Stimulated activated CD8-positive, alpha-beta memory T cell treated with anti-CD3 and anti-CD28 coated beads, Interleukin-15, amount 100 ng/mL, for 1 hour (primary cell): ENCODE data around the gene ZNF438.
A peak's percentile ranks its signal among the peaks of the same experiment; 100 is the strongest.
"Not testable (repeated sequence)": the region's sequence is repeated elsewhere in the genome, so short reads cannot be mapped to it uniquely, and the experiment has no call there.

Experiments
- DNase-seq: peaks from one replicate; pipeline ENCODE4 v3.0.0-alpha.2; 2020; ENCODE audit warnings: low read depth

Gene ZNF438, protein sequence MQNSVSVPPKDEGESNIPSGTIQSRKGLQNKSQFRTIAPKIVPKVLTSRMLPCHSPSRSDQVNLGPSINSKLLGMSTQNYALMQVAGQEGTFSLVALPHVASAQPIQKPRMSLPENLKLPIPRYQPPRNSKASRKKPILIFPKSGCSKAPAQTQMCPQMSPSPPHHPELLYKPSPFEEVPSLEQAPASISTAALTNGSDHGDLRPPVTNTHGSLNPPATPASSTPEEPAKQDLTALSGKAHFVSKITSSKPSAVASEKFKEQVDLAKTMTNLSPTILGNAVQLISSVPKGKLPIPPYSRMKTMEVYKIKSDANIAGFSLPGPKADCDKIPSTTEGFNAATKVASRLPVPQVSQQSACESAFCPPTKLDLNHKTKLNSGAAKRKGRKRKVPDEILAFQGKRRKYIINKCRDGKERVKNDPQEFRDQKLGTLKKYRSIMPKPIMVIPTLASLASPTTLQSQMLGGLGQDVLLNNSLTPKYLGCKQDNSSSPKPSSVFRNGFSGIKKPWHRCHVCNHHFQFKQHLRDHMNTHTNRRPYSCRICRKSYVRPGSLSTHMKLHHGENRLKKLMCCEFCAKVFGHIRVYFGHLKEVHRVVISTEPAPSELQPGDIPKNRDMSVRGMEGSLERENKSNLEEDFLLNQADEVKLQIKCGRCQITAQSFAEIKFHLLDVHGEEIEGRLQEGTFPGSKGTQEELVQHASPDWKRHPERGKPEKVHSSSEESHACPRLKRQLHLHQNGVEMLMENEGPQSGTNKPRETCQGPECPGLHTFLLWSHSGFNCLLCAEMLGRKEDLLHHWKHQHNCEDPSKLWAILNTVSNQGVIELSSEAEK

GRCh38 chr10:31031558-31032257, at the start of gene ZNF438:
Gene ZNF438 (minus strand): TSS chr10:31031865. CDS start chr10:30877034, 154,831 bp downstream.
- DNase-seq = peak; percentile 83

GRCh38 chr10:31076610-31076988, 44.9 kb upstream of the ZNF438 start:
- no peak for DNase-seq

DNA sequence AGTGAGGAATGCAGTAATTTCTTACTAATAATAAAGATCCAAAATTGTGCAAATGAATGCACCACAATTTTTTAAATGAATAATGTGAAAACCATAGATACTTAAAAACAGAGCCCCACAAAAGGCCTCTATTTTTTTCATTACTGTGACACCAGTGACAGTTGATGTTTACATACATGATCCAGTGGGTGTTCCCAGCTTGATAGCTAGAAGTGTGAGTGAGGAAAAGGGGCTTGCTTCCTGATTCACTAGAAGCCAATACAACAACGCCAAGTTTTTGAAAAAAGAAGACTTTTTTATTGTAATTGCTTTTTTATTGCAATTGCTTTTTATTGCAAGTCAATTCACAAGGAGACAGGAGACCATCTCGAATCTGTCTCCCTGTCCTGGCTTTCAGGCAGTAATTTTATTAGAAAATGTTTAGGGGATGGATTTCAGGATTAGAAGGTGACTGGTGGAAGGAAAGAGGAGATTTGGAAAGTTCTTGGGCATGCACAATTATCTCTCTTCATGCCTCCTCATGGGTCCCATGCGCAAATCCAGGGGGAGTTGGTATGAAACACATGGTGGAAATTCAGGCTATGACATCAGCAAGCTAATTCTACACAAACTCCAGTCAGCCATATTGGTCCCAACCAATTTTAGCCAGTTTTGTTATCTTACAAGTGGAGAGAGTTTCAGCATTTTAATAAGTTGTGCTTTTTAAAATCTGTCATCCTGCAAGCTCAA, 44.4 kb upstream of the ZNF438 start:
- no peak for DNase-seq

DNA sequence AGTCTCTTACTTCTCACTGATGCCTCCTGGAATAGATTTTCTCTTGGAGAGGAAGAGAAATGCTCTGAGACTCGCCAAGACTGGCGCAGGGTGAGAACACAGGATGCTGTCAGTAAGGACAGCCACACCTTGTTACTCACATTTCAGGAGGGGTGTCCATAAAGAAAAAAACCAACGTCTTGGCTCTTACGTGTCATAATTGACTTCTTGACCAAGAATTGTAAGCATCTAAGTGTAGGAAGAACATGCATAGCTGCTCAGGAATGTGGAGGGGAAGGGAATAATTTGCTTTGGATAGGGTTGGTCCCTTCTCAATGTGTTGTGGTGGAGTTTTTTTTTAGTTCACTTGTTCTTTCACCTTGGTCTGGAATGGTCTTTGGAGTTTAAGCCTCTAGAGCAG, 43.8 kb upstream of the ZNF438 start:
- no peak for DNase-seq

DNA sequence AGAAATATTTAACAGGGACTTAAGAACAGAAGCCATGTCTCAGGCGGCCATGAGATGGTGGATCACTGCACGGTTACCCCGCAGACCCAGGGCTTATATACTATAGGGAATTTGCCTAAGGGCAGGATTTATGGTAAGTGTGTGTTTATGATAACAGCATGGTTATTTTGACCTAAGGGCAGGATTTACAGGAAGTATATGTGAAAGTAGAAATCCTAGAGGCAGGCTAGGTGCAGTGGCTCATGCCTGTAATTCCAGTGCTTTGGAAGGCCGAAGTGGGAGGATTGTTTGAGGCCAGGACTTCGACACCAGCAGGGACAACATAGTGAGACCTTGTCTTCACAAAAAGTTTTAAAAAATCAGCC, 43.0 kb upstream of the ZNF438 start:
- no peak for DNase-seq

DNA sequence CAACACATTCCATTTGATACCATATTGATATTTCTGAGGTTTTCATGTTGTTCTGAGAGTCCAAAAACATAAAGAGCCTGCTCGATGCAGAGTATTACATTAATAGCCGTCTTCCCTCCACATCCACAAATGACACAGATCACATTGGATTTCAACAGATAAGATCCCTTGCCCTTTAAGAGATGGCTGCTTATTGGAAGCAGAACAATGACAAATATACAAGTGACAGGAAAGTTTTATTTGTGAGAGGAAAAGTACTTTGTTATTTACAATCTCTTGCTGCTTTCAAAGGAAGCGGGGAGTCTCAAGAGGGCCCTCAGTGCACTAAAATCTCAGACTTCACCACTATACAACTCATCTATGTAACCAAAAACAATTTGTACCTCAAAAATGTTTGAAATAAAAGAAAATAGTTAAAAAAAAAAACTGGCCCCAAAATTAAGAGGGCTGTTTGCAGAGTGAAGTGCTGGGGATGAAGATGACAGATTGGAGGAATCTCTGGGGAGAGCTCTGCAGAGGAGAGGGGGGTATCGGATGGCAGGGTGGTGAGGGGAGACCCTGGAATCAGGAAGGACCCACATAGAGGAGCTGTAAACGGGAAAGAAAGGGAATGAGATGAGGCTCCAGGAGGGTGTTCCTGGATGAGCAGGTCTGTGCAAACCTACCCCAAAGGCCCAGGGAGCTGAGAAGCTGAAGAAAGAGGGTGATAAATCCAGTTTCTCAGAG, 42.5 kb upstream of the ZNF438 start:
- DNase-seq = no peak

DNA sequence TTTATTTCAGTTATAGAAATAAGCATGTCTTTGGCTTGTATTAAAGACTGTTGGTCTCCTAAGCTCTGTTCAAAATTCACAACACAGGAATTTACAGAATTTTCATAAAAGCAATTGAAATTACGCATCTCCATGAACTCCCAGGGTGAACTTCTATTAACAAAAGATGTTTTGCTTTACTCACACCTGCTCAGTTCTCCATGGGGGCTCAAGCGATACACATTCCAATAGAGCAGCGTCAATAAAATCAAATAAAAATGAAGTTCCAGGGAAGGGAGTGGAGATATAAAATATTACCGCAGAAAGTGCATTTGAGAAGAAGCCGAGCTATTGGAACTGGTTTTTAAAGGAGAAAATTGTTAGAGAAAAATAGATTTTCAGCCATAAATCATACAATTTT, 41.5 kb upstream of the ZNF438 start:
- no peak for DNase-seq

DNA sequence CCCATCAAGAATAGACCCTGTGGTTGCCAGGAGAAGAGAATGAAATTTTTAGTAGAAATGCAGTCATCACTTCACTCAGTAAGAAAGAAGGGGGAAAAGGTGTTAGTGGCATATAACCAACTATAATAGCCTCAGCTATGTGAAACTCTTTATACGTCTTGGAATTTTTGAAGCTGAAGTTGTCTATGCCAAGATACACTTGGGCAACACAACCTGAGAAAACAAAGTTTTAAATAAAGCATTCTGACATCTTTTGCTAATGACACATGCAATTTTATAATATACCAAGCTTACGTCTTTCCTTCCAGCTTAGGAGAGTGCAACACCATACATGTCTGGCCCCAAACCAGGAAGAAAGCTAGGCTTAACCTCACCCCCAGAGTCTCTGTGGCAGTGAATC, 40.8 kb upstream of the ZNF438 start:
- no peak for DNase-seq

- no peak for DNase-seq
Observed at GRCh38 chr10:31071232-31072005, 39.8 kb upstream of the ZNF438 start.

DNA sequence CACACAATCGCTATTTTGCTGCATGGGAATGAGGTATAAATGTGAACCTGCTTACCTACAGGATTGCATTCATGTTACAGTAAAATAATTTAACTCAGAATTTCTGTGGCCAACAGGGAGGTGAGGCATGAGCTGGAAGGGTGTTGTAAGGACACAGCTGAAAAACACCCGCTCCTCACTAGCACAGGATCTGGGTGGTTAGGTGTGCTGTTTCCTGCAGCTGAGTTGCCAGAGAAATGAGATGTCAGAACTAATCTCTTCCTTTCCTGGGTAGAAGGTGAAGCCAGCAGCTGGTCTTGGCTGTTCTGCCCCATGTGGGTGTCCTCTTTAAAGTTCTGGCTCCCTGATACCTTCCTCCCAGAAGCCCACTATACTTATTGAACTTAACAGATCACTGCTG, 39.0 kb upstream of the ZNF438 start:
- no peak for DNase-seq

DNA sequence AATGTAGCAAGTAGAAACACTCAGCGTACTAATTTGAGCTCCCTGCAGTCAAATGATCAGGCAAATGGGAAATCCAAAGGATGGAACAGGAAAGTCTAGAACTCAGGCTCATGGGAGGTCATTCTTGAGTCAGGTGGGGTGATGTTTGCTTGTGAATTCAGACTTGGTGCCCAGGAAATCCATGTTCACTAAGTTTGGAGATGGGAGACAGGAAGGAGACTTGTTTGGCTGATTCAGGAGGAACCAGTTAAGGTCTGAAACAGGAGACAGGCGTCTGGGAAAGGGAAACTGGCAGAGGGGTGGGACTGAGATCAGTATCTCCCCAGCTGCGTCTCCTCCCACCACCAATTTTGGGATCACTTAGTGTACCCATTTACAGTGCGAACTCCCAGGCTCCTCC, 38.4 kb upstream of the ZNF438 start:
- no peak for DNase-seq

- DNase-seq = no peak
Observed at GRCh38 chr10:31069411-31069810, 37.7 kb upstream of the ZNF438 start.

DNA sequence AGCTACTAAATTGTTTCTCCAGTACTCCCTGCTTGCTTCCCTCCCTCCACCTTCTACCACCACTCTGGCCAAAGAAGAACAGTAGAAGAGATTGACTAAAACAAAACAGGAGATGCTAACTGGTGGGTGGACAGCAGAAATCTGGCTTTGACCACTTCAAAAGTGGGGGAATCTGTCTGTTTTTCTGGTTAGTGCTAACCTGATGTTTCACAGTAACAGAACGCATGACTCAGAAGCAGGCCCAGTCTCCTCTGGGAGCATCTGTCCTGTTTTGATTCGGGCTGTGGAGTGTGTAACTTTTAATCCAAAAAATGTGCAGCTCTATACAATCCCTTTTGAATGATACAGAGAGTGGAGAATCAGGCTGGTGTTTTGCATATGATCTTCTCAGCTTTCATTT, 32.7 kb upstream of the ZNF438 start:
- DNase-seq = no peak

- no peak for DNase-seq
Observed at GRCh38 chr10:31063841-31064240, 32.2 kb upstream of the ZNF438 start.

GRCh38 chr10:31062856-31063255, 31.2 kb upstream of the ZNF438 start:
- DNase-seq = no peak

- DNase-seq = no peak
Observed at GRCh38 chr10:31061941-31062340, 30.3 kb upstream of the ZNF438 start.

- DNase-seq = no peak
Observed at GRCh38 chr10:31058795-31059703, 27.4 kb upstream of the ZNF438 start.

GRCh38 chr10:31056678-31057077, 25.0 kb upstream of the ZNF438 start:
- not testable (repeated sequence) for DNase-seq

DNA sequence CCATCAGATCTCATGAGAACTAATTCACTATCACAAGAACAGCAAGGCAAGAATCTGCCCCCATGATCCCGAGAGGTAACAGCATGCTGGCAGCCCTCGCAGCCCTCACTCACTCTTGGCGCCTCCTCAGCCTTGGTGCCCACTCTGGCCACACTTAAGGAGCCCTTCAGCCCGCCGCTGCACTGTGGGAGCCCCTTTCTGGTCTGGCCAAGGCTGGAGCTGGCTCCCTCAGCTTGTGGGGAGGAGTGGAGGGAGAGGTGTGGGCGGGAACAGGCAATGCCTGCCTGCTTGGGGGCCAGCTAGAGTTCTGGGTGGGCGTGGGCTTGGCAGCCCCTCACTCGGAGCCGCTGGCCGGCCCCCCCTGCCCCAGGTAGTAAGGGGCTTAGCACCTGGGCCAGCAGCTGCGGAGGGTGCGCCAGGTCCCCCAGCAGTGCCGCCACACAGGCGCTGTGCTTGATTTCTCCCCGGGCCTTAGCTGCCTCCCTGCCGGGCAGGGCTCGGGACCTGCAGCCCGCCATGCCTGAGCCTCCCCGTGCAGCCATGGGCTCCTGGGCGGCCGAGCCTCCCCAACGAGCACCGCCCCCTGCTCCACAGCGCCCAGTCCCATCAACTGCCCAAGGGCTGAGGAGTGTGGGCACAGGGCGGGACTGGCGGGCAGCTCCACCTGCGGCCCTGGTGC, 24.0 kb upstream of the ZNF438 start:
- DNase-seq = no peak
